ENCODE results near the gene HECTD4. TPM values are rescaled to one million over a fixed set of nuclear protein-coding genes. Genes with fewer than 3 reads are reported as not detected.

The HECTD4 gene
- total and polyA plus RNA-seq, 9 of the 15 experiments (the other 6 are each of a cell fraction or from before 2014, with no cell fraction given) = 3.5 to 33.3 (median 13.5) TPM

DNA sequence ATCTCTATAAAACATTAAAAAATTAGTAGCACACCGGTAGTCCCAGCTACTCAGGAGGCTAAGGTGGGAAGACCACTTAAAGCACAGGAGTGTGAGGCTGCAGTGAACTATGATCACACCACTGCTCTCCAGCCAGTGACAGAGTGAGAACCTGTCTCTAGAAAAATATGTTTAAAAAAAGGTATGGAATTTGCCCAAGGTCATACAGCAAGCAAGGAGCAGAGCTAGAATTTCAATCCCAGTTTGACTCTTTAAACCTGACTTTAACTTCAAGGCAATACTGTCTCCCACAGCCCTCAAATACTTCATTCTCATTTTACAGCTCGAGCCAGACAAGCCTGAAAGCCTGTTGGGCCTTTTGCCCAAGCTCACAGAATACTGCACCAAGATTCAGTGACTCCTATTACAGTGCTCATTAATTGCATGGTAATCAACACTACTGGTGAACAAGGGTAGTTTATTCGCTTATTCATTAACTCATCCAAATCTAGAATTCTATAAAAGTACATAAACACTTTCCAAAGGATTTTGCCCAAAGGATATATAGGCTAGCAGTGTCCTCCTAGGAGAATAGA, 8.0 kb downstream of the HECTD4 start (continued):
- TF ChIP-seq MAFG (tag; conservative IDR thresholded peaks at IDR 0.05) = no peak

DNA sequence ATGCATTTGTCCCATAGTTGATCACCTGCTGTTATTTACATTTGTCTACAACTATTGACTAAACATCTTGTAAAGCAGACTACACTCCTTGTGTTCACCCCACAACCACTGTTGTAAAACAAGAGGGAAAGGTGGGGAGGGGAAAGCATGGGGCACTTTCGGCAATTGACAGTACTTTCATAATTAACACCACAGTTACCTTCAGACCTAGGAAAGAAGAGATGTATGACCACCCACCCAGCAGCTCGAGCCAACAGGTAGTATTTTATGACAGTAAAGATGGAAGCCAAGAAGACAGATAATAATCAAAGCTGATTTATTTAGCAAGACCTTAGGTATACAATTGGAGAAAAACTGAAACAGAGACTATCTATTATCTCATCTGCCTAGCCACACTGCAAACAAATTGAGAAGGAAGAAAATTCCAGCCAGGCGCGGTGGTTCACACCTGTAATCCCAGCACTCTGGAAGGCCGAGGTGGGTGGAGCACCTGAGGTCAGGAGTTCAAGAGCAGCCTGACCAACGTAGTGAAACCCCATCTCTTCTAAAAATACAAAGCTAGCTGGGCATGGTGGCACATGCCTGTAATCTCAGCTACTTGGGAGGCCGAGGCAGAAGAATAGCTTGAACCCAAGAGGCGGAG, 11.2 kb downstream of the HECTD4 start:
- intact Hi-C loops (cut with micrococcal nuclease) (no loop called here), in situ Hi-C loops (cut with MboI) (no loop called here)
- Histone ChIP-seq H2AFZ (ENCODE audit: low read depth, low read length) (no peak overlapping the region), H3K79me2 (ENCODE audit: control insufficient read depth, insufficient read depth, low read length) (peaks cover 88% of the 10 kb centered on the region), H3K4me2 (ENCODE audit: insufficient read depth, low read length) (no peak overlapping the region), H3K9ac (ENCODE audit: insufficient read depth in 1 of 2, low read depth in 2 of 2, low read length in 2 of 2) (no peak overlapping the region; a peak in 1 of 4 replicates), H3K4me1 (replicated peaks in 1 of 2; ENCODE audit: control insufficient read depth in 2 of 2, insufficient read depth in 2 of 2, low read length in 2 of 2) (peaks cover 23 to 27% of the 10 kb centered on the region in 2 experiments), H4K20me1 (replicated peaks; ENCODE audit: control insufficient read depth, insufficient read depth, low read length) (no peaks in the 10 kb centered on the region), H3K27ac (ENCODE audit: extremely low read depth, low read depth, low read length) (no peak overlapping the region), H3K9me1 (ENCODE audit: control insufficient read depth, insufficient read depth, low read length) (no peaks in the 10 kb centered on the region), H3K4me3 (no peak overlapping the region), H3K36me3 (ENCODE audit: control insufficient read depth, insufficient read depth, low read length) (peaks cover 7% of the 10 kb centered on the region; the same call in 2 of the 3 replicates), H3K9me3 (replicated peaks; ENCODE audit: control insufficient read depth, insufficient read depth, low read depth, low read length) (peaks cover 6% of the 10 kb centered on the region), H3K27me3 (ENCODE audit: control insufficient read depth in 2 of 2, insufficient read depth in 2 of 2, low read length in 2 of 2) (no peaks in the 10 kb centered on the region)
- ChIA-PET CTCF (ENCODE audit: low intra/inter-chr PET ratio) (no interaction called here), POLR2A (interaction anchor here (0.7 kb wide), 1 partner anchor 509 kb away, joined by 3 read pairs; no protein-coding TSS in a partner anchor)
- DNase-seq (ENCODE audit: extremely low read depth in 1 of 4, low spot score in 3 of 4) (no peak), FAIRE-seq (no peak), ATAC-seq (no peak)
- BruUV-seq (replicated peaks) = no TSS peak
- 59% methylated on average over 8 of the region's 8 CpGs for WGBS (ENCODE audit: insufficient coverage, low coverage, missing lambda C conversion rate)
- TF ChIP-seq ETV1 (tag; conservative IDR thresholded peaks at IDR 0.05; ENCODE audit: low read depth) (no peak), SAFB2 (IDR thresholded peaks at IDR 0.05; ENCODE audit: borderline replicate concordance, low read depth, low read length, severe bottlenecking) (no peak), MAFK (IDR thresholded peaks at IDR 0.05; ENCODE audit: low read length) (no peak), ZNF766 (CRISPR knock-in tag; conservative IDR thresholded peaks at IDR 0.05) (no peak)
- TF ChIP-seq, protein P1, sequence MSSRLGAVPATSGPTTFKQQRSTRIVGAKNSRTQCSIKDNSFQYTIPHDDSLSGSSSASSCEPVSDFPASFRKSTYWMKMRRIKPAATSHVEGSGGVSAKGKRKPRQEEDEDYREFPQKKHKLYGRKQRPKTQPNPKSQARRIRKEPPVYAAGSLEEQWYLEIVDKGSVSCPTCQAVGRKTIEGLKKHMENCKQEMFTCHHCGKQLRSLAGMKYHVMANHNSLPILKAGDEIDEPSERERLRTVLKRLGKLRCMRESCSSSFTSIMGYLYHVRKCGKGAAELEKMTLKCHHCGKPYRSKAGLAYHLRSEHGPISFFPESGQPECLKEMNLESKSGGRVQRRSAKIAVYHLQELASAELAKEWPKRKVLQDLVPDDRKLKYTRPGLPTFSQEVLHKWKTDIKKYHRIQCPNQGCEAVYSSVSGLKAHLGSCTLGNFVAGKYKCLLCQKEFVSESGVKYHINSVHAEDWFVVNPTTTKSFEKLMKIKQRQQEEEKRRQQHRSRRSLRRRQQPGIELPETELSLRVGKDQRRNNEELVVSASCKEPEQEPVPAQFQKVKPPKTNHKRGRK (tag; IDR thresholded peaks at IDR 0.05) = no peak

Data from K562 (cell line).